Thyroid gland (tissue), 4 donors: ENCODE results near the gene TMEM175.

Experiments used
- CTCF ChIP-seq, 6 experiments: fragments of 200-600 bp in 3 of 6; fragments of 450-650 bp in 3 of 6; sonication (generic) in 3 of 6; IDR thresholded peaks; one replicate each; pipeline ENCODE4 v1.5.1; 2016 to 2019; ENCODE audit warnings: antibody characterized with exemption in 6 of 6, mild to moderate bottlenecking in 2 of 6, inconsistent platforms in 1 of 6, moderate library complexity in 1 of 6
- POLR2A ChIP-seq, 2 donors: fragments of 450-650 bp; IDR thresholded peaks; one replicate each; pipeline ENCODE4 v1.6.1; 2017; ENCODE audit warnings: antibody characterized with exemption in 2 of 2, mild to moderate bottlenecking in 2 of 2, moderate library complexity in 1 of 2

GRCh38 chr4:972651-973424 lies 40.6 kb downstream of the TMEM175 start:
- no peak for TF ChIP-seq CTCF (IDR thresholded peaks at IDR 0.05)
- no peak for TF ChIP-seq POLR2A (IDR thresholded peaks at IDR 0.05)
